ENCODE results near the gene USP12. TPM values are rescaled to one million over a fixed set of nuclear protein-coding genes. Genes with fewer than 3 reads are reported as not detected.

The USP12 gene
- total and polyA plus RNA-seq, 4 donors = 5.7 to 43.7 (median 11.9) TPM

GRCh38 chr13:27138457-27139093 lies 33.0 kb downstream of the USP12 start (continued):
- TF ChIP-seq CTCF (IDR thresholded peaks at IDR 0.05; ENCODE audit: low read depth, low read length, missing input control) (no peak), GABPA (IDR thresholded peaks at IDR 0.05 in 1 of 2, conservative IDR thresholded peaks at IDR 0.05 in 1 of 2) (no peak)

- Histone ChIP-seq H3K9me3 (ENCODE audit: control insufficient read depth in 4 of 4, low read length in 3 of 4) (no peaks in the 10 kb centered on the region), H3K9ac (ENCODE audit: low read depth in 1 of 2, low read length in 2 of 2) (no peak overlapping the region), H3K36me3 (ENCODE audit: control insufficient read depth in 4 of 4, insufficient read depth in 3 of 4, low read depth in 1 of 4, low read length in 3 of 4) (no peaks in the 10 kb centered on the region), H3K4me3 (ENCODE audit: low read depth in 1 of 3, low read length in 3 of 3) (no peak overlapping the region), H3K27me3 (ENCODE audit: control insufficient read depth in 4 of 4, insufficient read depth in 4 of 4, low read length in 3 of 4) (no peaks in the 10 kb centered on the region), H3K4me1 (ENCODE audit: control insufficient read depth in 4 of 4, insufficient read depth in 4 of 4, low read length in 3 of 4) (peaks cover 8 to 30% (median 16%) of the 10 kb centered on the region in 4 donors), H3K27ac (ENCODE audit: low read depth in 1 of 2, low read length in 2 of 2) (no peak overlapping the region)
- TF ChIP-seq SP1 (IDR thresholded peaks at IDR 0.05) = no peak
- TF ChIP-seq RAD21 (IDR thresholded peaks at IDR 0.05) = no peak
- no peak for TF ChIP-seq TAF1 (conservative IDR thresholded peaks at IDR 0.05)
- no peak for TF ChIP-seq FOXA2 (IDR thresholded peaks at IDR 0.05)
- no peak for TF ChIP-seq REST (IDR thresholded peaks at IDR 0.05)
- no peak for TF ChIP-seq HNF4G (IDR thresholded peaks at IDR 0.05)
- TF ChIP-seq HNF4A (conservative IDR thresholded peaks at IDR 0.05) = no peak
- no peak for TF ChIP-seq GABPA (IDR thresholded peaks at IDR 0.05 in 1 of 2, conservative IDR thresholded peaks at IDR 0.05 in 1 of 2)
- TF ChIP-seq JUND (IDR thresholded peaks at IDR 0.05) = no peak
- TF ChIP-seq ZBTB33 (IDR thresholded peaks at IDR 0.05) = no peak
- no peak for TF ChIP-seq CTCF (IDR thresholded peaks at IDR 0.05; ENCODE audit: low read depth, low read length, missing input control)
- no peak for TF ChIP-seq MAX (IDR thresholded peaks at IDR 0.05)
- TF ChIP-seq RXRA (IDR thresholded peaks at IDR 0.05) = no peak
- TF ChIP-seq NR2F2 (IDR thresholded peaks at IDR 0.05) = no peak
- WGBS = 87% methylated on average over 7 of the region's 7 CpGs
- no peak for DNase-seq (ENCODE audit: low spot score)
These were observed 33.9 kb downstream of the USP12 start for GRCh38 chr13:27137759-27138158.

Measured in liver (tissue), 9 donors.